ENCODE results near the gene UNC5C.

- TF ChIP-seq CTCF (IDR thresholded peaks at IDR 0.05; ENCODE audit: low read depth, low read length, missing input control) (no peak), REST (IDR thresholded peaks at IDR 0.05) (no peak), RAD21 (IDR thresholded peaks at IDR 0.05) (no peak), EGR1 (IDR thresholded peaks at IDR 0.05; ENCODE audit: low read depth in 2 of 2) (no peak)
Observed at GRCh38 chr4:95417531-95417930, 131.2 kb downstream of the UNC5C start.
